CD4-positive, CD25-positive, alpha-beta regulatory T cell (primary cell): ENCODE measurements around the gene UTF1. TPM values are rescaled to one million over a fixed set of nuclear protein-coding genes. Genes with fewer than 3 reads are reported as not detected.
"Not testable (repeated sequence)": the region's sequence is repeated elsewhere in the genome, so short reads cannot be mapped to it uniquely, and the experiment has no call there.

ENCODE experiments used
- ATAC-seq, 2 donors: fragments of 150-1000 bp; cut with Tn5 transposase; one replicate each; pipeline ENCODE4 v1.10.0; 2021; ENCODE audit warnings: low read depth in 2 of 2, moderate number of reproducible peaks in 2 of 2, moderate library complexity in 1 of 2
- DNase-seq, 3 donors: peaks; one replicate each; pipeline versions ENCODE4 v3.0.0 to v3.0.0-alpha.2; 2012 to 2022; ENCODE audit warnings: mixed read lengths in 1 of 3
- H3K27ac ChIP-seq: one replicate; pipeline ENCODE4 v1.7.0; 2013; ENCODE audit warnings: mild to moderate bottlenecking, low read length; ENCODE audit not compliant: insufficient read depth, poor library complexity, severe bottlenecking
- H3K27me3 ChIP-seq: one replicate; pipeline ENCODE4 v1.7.0; 2013; ENCODE audit warnings: low read length; ENCODE audit not compliant: control insufficient read depth, insufficient read depth
- H3K36me3 ChIP-seq: one replicate; pipeline ENCODE4 v1.7.0; 2013; ENCODE audit warnings: mild to moderate bottlenecking, low read length, moderate library complexity; ENCODE audit not compliant: control insufficient read depth, insufficient read depth
- H3K4me1 ChIP-seq: 2 replicates; pipeline ENCODE4 v1.7.0; 2013; ENCODE audit warnings: mild to moderate bottlenecking, low read length; ENCODE audit not compliant: insufficient read depth, control insufficient read depth, poor library complexity, severe bottlenecking
- H3K4me3 ChIP-seq: one replicate; pipeline ENCODE4 v1.7.0; 2013; ENCODE audit warnings: low read depth, mild to moderate bottlenecking, low read length, moderate library complexity
- H3K9me3 ChIP-seq, 2 experiments: 1 replicate in 1 of 2; 2 replicates in 1 of 2; pipeline ENCODE4 v1.7.0; 2013; ENCODE audit warnings: low read length in 2 of 2, mild to moderate bottlenecking in 1 of 2, moderate library complexity in 1 of 2; ENCODE audit not compliant: control insufficient read depth in 2 of 2
- H3K27ac Mint-ChIP-seq, 3 donors: one replicate each; pipeline ENCODE4 v1.8.0; 2020 to 2022; ENCODE audit warnings: mild to moderate bottlenecking in 3 of 3, mixed read lengths in 3 of 3, moderate library complexity in 2 of 3
- H3K27me3 Mint-ChIP-seq: one replicate; pipeline ENCODE4 v1.8.0; 2022; ENCODE audit warnings: mild to moderate bottlenecking, mixed read lengths
- H3K36me3 Mint-ChIP-seq: one replicate; pipeline ENCODE4 v1.8.0; 2020; ENCODE audit warnings: mixed read lengths
- H3K4me1 Mint-ChIP-seq, 4 donors: one replicate each; pipeline ENCODE4 v1.8.0; 2020 to 2022; ENCODE audit warnings: mixed read lengths in 4 of 4, mild to moderate bottlenecking in 1 of 4
- H3K4me3 Mint-ChIP-seq, 4 donors: one replicate each; pipeline ENCODE4 v1.8.0; 2020 to 2022; ENCODE audit warnings: mild to moderate bottlenecking in 4 of 4, mixed read lengths in 4 of 4, moderate library complexity in 3 of 4
- H3K9me3 Mint-ChIP-seq, 7 donors: one replicate each; pipeline ENCODE4 v1.8.0; 2020 to 2022; ENCODE audit warnings: mixed read lengths in 7 of 7, mild to moderate bottlenecking in 3 of 7, moderate library complexity in 2 of 7
- polyA plus RNA-seq, 4 donors: library from polyadenylated mRNA; unstranded; fragments of 300-500 nt; fragmentation: Illumina TruSeq; gene quantifications; one replicate each; pipeline ENCODE4 v1.2.3, GENCODE V29; 2021
- total RNA-seq: library from RNA; stranded (reverse); gene quantifications from one replicate; pipeline ENCODE4 v1.2.3, GENCODE V29; 2022

UTF1 gene
- total and polyA plus RNA-seq, 5 donors from 2014 or later, result not detected

GRCh38 chr10:133221331-133221730 is 8.7 kb upstream of the UTF1 start:
- Mint-ChIP-seq H3K27me3 (peaks cover 18% of the 10 kb centered on the region), H3K4me1 (peaks cover 0 to 7% (median 4%) of the 10 kb centered on the region in 4 donors), H3K36me3 (no peaks in the 10 kb centered on the region), H3K27ac (no peak overlapping the region), H3K4me3 (no peak overlapping the region), H3K9me3 (no peaks in the 10 kb centered on the region)
- H3K4me1 ChIP-seq, result no peaks in the 10 kb centered on the region
- no peaks in the 10 kb centered on the region for H3K36me3 ChIP-seq
- no peak for DNase-seq
- H3K9me3 ChIP-seq, result no peaks in the 10 kb centered on the region
- ATAC-seq, result no peak
- H3K4me3 ChIP-seq, result no peak overlapping the region
- no peak overlapping the region for H3K27ac ChIP-seq
- no peaks in the 10 kb centered on the region for H3K27me3 ChIP-seq

- H3K27ac Mint-ChIP-seq, H3K36me3 ChIP-seq, H3K27ac ChIP-seq, H3K4me3 Mint-ChIP-seq, H3K27me3 ChIP-seq, H3K9me3 Mint-ChIP-seq, ATAC-seq, H3K9me3 ChIP-seq, DNase-seq, H3K36me3 Mint-ChIP-seq, H3K4me1 ChIP-seq, H3K4me3 ChIP-seq: not testable (repeated sequence)
- Mint-ChIP-seq H3K4me1 (peaks cover 0 to 11% (median 6%) of the 10 kb centered on the region in 4 donors), H3K27me3 (peaks cover 18% of the 10 kb centered on the region)
Measured at GRCh38 chr10:133221756-133222155, 8.3 kb upstream of the UTF1 start.

- Mint-ChIP-seq H3K9me3 (no peaks in the 10 kb centered on the region), H3K27ac (no peak overlapping the region), H3K4me3 (no peak overlapping the region), H3K4me1 (peaks cover 0 to 12% (median 6%) of the 10 kb centered on the region in 4 donors), H3K36me3 (no peaks in the 10 kb centered on the region), H3K27me3 (peaks cover 22% of the 10 kb centered on the region)
- Histone ChIP-seq H3K4me3 (no peak overlapping the region), H3K27ac (no peak overlapping the region), H3K27me3 (peaks cover 4% of the 10 kb centered on the region), H3K9me3 (no peaks in the 10 kb centered on the region), H3K4me1 (no peaks in the 10 kb centered on the region), H3K36me3 (no peaks in the 10 kb centered on the region)
- DNase-seq (no peak), ATAC-seq (no peak)
Measured at GRCh38 chr10:133224076-133224475, 5.9 kb upstream of the UTF1 start.

- Histone ChIP-seq H3K4me3 (no peak overlapping the region), H3K27ac (no peak overlapping the region), H3K36me3 (no peaks in the 10 kb centered on the region), H3K9me3 (no peaks in the 10 kb centered on the region), H3K4me1 (no peaks in the 10 kb centered on the region), H3K27me3 (peaks cover 8% of the 10 kb centered on the region)
- ATAC-seq (no peak), DNase-seq (no peak)
- no peaks in the 10 kb centered on the region for H3K36me3 Mint-ChIP-seq
- H3K4me1 Mint-ChIP-seq, result peaks cover 0 to 17% (median 7%) of the 10 kb centered on the region in 4 donors
- no peak overlapping the region for H3K4me3 Mint-ChIP-seq
- H3K27ac Mint-ChIP-seq, result no peak overlapping the region
- peaks cover 26% of the 10 kb centered on the region for H3K27me3 Mint-ChIP-seq
- H3K9me3 Mint-ChIP-seq, result no peaks in the 10 kb centered on the region
Measured at GRCh38 chr10:133224756-133225372, 5.2 kb upstream of the UTF1 start.

GRCh38 chr10:133225707-133226191 is 4.3 kb upstream of the UTF1 start:
- H3K27ac Mint-ChIP-seq, result no peak overlapping the region
- no peak overlapping the region for H3K4me3 Mint-ChIP-seq

GRCh38 chr10:133226251-133226808 is 3.7 kb upstream of the UTF1 start:
- Mint-ChIP-seq H3K36me3 (no peaks in the 10 kb centered on the region), H3K4me1 (peaks cover 0 to 17% (median 7%) of the 10 kb centered on the region in 4 donors), H3K9me3 (no peaks in the 10 kb centered on the region), H3K27me3 (peaks cover 29% of the 10 kb centered on the region), H3K27ac (no peak overlapping the region), H3K4me3 (peak overlapping the region in 1 of 4 donors; percentile 5)
- H3K4me1 ChIP-seq, result peaks cover 5% of the 10 kb centered on the region
- no peaks in the 10 kb centered on the region for H3K36me3 ChIP-seq
- peak in 1 of 3 donors; percentile 21 for DNase-seq
- H3K27me3 ChIP-seq, result peaks cover 8% of the 10 kb centered on the region
- no peaks in the 10 kb centered on the region for H3K9me3 ChIP-seq
- ATAC-seq, result no peak
- no peak overlapping the region for H3K27ac ChIP-seq
- no peak overlapping the region for H3K4me3 ChIP-seq

More at GRCh38 chr10:133225707-133226191, 4.3 kb upstream of the UTF1 start:
- Mint-ChIP-seq H3K9me3 (no peaks in the 10 kb centered on the region), H3K36me3 (no peaks in the 10 kb centered on the region), H3K27me3 (peaks cover 26% of the 10 kb centered on the region), H3K4me1 (peaks cover 0 to 17% (median 7%) of the 10 kb centered on the region in 4 donors)
- Histone ChIP-seq H3K27me3 (peaks cover 8% of the 10 kb centered on the region), H3K4me1 (peaks cover 5% of the 10 kb centered on the region), H3K27ac (no peak overlapping the region), H3K9me3 (no peaks in the 10 kb centered on the region), H3K4me3 (no peak overlapping the region), H3K36me3 (no peaks in the 10 kb centered on the region)
- ATAC-seq (no peak), DNase-seq (peak in 1 of 3 donors; percentile 58)

GRCh38 chr10:133227256-133227655 is 2.8 kb upstream of the UTF1 start:
- H3K27me3 Mint-ChIP-seq, result peaks cover 39% of the 10 kb centered on the region
- no peak overlapping the region for H3K27ac Mint-ChIP-seq
- DNase-seq (no peak), ATAC-seq (no peak)
- Histone ChIP-seq H3K36me3 (no peaks in the 10 kb centered on the region), H3K4me3 (no peak overlapping the region), H3K9me3 (no peaks in the 10 kb centered on the region), H3K4me1 (peaks cover 5% of the 10 kb centered on the region), H3K27me3 (peaks cover 8% of the 10 kb centered on the region), H3K27ac (no peak overlapping the region)
- peaks cover 0 to 19% (median 7%) of the 10 kb centered on the region in 4 donors for H3K4me1 Mint-ChIP-seq
- H3K9me3 Mint-ChIP-seq, result no peaks in the 10 kb centered on the region
- no peaks in the 10 kb centered on the region for H3K36me3 Mint-ChIP-seq
- no peak overlapping the region for H3K4me3 Mint-ChIP-seq
